DOHH2 (cell line): Measurements from ENCODE around the gene PICK1.

Experiments used
- EZH2phosphoT487 ChIP-seq: fragments of 200-600 bp; sonication (generic); IDR thresholded peaks from 2 replicates; pipeline ENCODE4 v1.6.1; 2017; ENCODE audit warnings: borderline replicate concordance, mild to moderate bottlenecking, antibody characterized with exemption, low read length, moderate library complexity, mixed read lengths
- TF ChIP-seq, protein P1 (sequence below): fragments of 200-600 bp; sonication (generic); IDR thresholded peaks from one replicate; pipeline ENCODE4 v1.5.1; 2014; ENCODE audit warnings: antibody characterized with exemption, mild to moderate bottlenecking, low read depth, low read length; ENCODE audit not compliant: poor library complexity, severe bottlenecking

DNA sequence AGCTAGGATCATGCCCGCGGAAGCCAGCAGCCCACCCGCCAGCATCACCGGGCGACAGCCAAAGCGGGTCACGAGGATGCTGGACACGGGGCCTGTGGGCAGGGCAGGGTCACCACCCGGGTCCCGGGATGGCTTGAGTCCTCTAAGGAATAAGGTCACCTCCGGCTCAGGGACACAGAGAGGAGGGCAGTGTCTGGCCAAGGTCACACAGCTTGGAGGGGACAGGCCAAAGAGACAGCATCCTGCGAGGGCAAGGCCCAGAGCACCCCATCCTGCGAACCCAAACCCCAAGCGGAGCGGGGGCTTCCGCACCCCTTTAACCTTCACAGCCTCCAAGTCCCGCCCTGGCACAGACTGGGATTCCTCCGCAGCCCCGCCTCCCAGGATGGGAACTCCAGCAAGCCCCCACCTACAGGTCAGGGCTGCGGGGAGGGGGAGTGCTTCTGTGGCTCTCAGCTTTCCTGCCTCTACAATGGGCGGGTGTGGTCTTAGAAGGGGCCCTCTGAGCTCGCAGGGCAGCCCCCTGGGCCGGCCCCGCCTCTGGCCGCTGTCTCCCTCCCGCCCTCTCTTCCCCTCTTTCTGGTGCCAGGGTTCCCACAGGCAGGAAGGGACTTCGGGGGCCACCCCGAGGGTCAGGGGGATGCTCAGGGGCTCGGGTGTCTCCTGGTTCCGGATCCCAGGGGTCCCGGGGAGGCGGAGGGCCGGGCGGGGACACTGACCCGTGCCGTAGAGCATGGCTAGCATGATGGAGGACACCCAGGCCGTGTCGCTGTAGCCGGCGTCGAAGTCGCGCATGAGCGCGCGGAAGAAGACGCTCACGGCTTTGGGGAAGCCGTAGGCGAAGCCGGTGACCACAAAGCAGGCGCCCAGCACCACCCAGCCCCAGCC lies 25.0 kb downstream of the PICK1 start:
- TF ChIP-seq, protein P1, sequence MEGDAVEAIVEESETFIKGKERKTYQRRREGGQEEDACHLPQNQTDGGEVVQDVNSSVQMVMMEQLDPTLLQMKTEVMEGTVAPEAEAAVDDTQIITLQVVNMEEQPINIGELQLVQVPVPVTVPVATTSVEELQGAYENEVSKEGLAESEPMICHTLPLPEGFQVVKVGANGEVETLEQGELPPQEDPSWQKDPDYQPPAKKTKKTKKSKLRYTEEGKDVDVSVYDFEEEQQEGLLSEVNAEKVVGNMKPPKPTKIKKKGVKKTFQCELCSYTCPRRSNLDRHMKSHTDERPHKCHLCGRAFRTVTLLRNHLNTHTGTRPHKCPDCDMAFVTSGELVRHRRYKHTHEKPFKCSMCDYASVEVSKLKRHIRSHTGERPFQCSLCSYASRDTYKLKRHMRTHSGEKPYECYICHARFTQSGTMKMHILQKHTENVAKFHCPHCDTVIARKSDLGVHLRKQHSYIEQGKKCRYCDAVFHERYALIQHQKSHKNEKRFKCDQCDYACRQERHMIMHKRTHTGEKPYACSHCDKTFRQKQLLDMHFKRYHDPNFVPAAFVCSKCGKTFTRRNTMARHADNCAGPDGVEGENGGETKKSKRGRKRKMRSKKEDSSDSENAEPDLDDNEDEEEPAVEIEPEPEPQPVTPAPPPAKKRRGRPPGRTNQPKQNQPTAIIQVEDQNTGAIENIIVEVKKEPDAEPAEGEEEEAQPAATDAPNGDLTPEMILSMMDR = no peak
- no peak for TF ChIP-seq EZH2phosphoT487
